GM19395 (cell line): ENCODE measurements around the gene IL10RB.
"Not testable (repeated sequence)": the region's sequence is repeated elsewhere in the genome, so short reads cannot be mapped to it uniquely, and the experiment has no call there.

Experiments used
- ATAC-seq: cut with Tn5 transposase; IDR thresholded peaks from one replicate; pipeline ENCODE4 v1.9.1; 2021; ENCODE audit warnings: mild to moderate bottlenecking, moderate library complexity; ENCODE audit not compliant: unreplicated experiment

The IL10RB gene

GRCh38 chr21:33300701-33301631, 34.8 kb downstream of the IL10RB start:
- ATAC-seq: no peak

GRCh38 chr21:33301632-33302002, 35.5 kb downstream of the IL10RB start:
- no peak for ATAC-seq

GRCh38 chr21:33302055-33302454, 35.9 kb downstream of the IL10RB start:
- no peak for ATAC-seq

- ATAC-seq: no peak
These were observed 36.6 kb downstream of the IL10RB start for GRCh38 chr21:33302796-33303195.

GRCh38 chr21:33305344-33305671, 39.1 kb downstream of the IL10RB start:
- ATAC-seq: no peak

- ATAC-seq: no peak
These were observed 39.8 kb downstream of the IL10RB start for GRCh38 chr21:33305938-33306337.

GRCh38 chr21:33308586-33309490, 42.7 kb downstream of the IL10RB start:
- ATAC-seq: peak; percentile 96

- no peak for ATAC-seq
These were observed 43.6 kb downstream of the IL10RB start for GRCh38 chr21:33309778-33310177.

DNA sequence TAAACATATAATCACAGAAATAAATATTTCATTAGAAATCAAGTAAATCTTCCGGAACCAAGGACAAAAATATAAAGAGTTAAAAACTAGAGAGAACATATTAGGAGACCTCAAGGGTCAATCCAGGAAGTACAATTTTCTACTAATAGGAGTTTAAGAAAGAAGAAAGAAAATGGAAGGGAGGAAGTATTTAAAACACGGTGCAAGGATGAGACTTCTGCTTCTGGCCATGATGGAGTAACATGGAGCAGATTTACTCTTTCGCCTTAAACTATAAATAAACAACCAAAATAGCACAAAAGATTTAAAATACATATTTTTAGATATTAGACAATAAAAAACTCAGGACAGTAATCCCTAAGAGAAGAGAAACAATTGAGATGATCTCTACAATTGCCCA, 46.0 kb downstream of the IL10RB start:
- no peak for ATAC-seq

DNA sequence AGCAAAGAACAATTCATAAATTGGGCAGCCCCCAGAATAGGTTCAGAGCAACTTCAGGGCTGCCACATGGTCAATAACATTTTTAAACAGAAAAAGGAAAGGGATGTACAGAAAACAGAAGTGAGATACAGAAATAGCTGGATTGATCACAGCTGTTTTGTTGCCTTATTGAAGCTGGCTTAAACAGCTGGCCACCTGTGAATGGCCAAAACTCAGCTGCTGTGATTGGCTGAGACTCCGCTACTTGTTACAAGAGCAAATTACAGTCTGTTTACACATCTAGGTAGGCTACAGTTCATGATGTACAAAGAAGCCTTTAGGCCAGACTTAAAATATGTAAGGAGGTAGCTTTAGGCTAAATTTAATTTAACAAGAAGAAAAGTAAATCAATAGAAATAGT, 47.0 kb downstream of the IL10RB start:
- ATAC-seq: no peak

- ATAC-seq: no peak
These were observed 47.4 kb downstream of the IL10RB start for GRCh38 chr21:33313611-33314010.

- ATAC-seq: no peak
These were observed 47.9 kb downstream of the IL10RB start for GRCh38 chr21:33314111-33314510.

DNA sequence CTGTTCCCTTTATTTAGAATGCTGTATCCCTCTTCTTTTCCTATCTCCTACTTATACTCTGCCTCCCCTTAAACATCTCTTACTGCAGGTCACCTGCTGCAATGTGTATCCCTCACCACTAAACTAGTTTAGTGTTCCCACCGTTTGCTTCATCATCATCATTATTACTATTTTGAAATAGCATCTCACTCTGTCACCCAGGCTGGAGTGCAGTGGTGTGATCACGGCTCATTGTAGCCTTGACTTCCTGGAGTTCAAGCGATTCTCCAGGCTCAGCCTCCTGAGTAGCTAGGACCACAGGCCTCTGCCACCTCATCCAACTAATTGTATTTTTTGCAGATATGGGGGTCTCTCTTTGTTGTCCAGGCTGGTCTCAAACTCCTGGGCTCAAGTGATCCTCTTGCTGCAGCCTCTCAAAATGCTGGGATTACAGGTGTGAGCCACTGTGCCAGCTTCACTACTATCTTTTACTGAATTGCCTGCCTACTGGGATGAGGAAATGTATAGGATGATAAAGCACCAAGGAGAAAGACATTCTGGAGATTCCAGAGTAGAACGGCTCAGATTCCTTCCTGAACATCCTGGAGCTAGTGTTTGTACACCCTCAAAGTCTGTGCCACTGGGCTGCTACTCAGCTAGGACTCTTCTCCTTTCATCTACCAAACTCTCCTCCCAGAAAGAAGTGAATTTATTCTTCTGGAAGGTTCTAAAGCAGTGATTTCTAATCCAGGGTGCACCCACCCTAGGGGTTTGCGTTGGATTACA, 50.0 kb downstream of the IL10RB start:
- no peak for ATAC-seq

GRCh38 chr21:33317145-33317544, 51.0 kb downstream of the IL10RB start:
- no peak for ATAC-seq

- ATAC-seq: no peak
These were observed 51.8 kb downstream of the IL10RB start for GRCh38 chr21:33317786-33318486.

GRCh38 chr21:33321005-33321404, 54.8 kb downstream of the IL10RB start:
- ATAC-seq: not testable (repeated sequence)

- not testable (repeated sequence) for ATAC-seq
These were observed 57.4 kb downstream of the IL10RB start for GRCh38 chr21:33323610-33324009.

GRCh38 chr21:33324291-33325221, 58.4 kb downstream of the IL10RB start, which contains the start of gene IFNAR1:
IFNAR1 (plus strand) TSS chr21:33324970; CDS start chr21:33325056, 86 bp downstream.
- ATAC-seq: peak; percentile 80
